Measurements from ENCODE around the gene HSPG2. TPM values are rescaled to one million over a fixed set of nuclear protein-coding genes. Genes with fewer than 3 reads are reported as not detected.

HSPG2 gene
- total and polyA plus RNA-seq, 12 donors, result 38.7 to 558 (median 273) TPM

- peak; percentile 82 to 96 (median 93) for DNase-seq
- Histone ChIP-seq H3K27ac (peak overlapping the region in 2 of 5 donors; percentile 52 to 79), H3K4me3 (no peak overlapping the region), H3K9me3 (replicated peaks in 1 of 3) (no peaks in the 10 kb centered on the region), H3K36me3 (replicated peaks in 1 of 2) (peaks cover 0 to 62% of the 10 kb centered on the region in 2 donors), H3K27me3 (no peaks in the 10 kb centered on the region), H3K4me1 (replicated peaks in 1 of 2) (peaks cover 0 to 9% of the 10 kb centered on the region in 2 donors)
- WGBS, 4 donors, result 61 to 64% (median 64%) methylated on average over 13 of the region's 13 CpGs
- intact Hi-C loops (cut with DNase I), result loop anchor here in 1 of 2 donors (10.0 kb wide), 1 partner anchor 95 kb away; no protein-coding TSS in a partner anchor
- TF ChIP-seq POLR2A (IDR thresholded peaks at IDR 0.05) (no peak), CTCF (IDR thresholded peaks at IDR 0.05) (no peak)
Measured at GRCh38 chr1:21869620-21870121, 67.4 kb downstream of the HSPG2 start.

- 79 to 87% (median 84%) methylated on average over 11 to 12 of the region's 12 CpGs for WGBS, 4 donors
- Histone ChIP-seq H3K27me3 (no peaks in the 10 kb centered on the region), H3K27ac (no peak overlapping the region), H3K4me1 (replicated peaks in 1 of 2) (peaks cover 0 to 9% of the 10 kb centered on the region in 2 donors), H3K4me3 (no peak overlapping the region), H3K36me3 (replicated peaks in 1 of 2) (peaks cover 0 to 62% of the 10 kb centered on the region in 2 donors), H3K9me3 (replicated peaks in 1 of 3) (no peaks in the 10 kb centered on the region)
- intact Hi-C loops (cut with DNase I), result loop anchor here in 1 of 2 donors (10.0 kb wide), 1 partner anchor 96 kb away; no protein-coding TSS in a partner anchor
- no peak for TF ChIP-seq POLR2A (IDR thresholded peaks at IDR 0.05)
- no peak for TF ChIP-seq CTCF (IDR thresholded peaks at IDR 0.05)
- DNase-seq, result no peak
Measured at GRCh38 chr1:21868941-21869454, 68.1 kb downstream of the HSPG2 start.

- Histone ChIP-seq H3K27ac (no peak overlapping the region), H3K4me1 (replicated peaks in 1 of 2) (peaks cover 0 to 9% of the 10 kb centered on the region in 2 donors), H3K4me3 (no peak overlapping the region), H3K36me3 (replicated peaks in 1 of 2) (peaks cover 0 to 62% of the 10 kb centered on the region in 2 donors), H3K27me3 (no peaks in the 10 kb centered on the region), H3K9me3 (replicated peaks in 1 of 3) (no peaks in the 10 kb centered on the region)
- TF ChIP-seq POLR2A (IDR thresholded peaks at IDR 0.05), result no peak
- TF ChIP-seq CTCF (IDR thresholded peaks at IDR 0.05), result no peak
- DNase-seq, result no peak
- intact Hi-C loops (cut with DNase I), result loop anchor here in 1 of 2 donors (10.0 kb wide), 1 partner anchor 96 kb away; no protein-coding TSS in a partner anchor
- 71 to 82% (median 78%) methylated on average over 4 to 7 of the region's 7 CpGs for WGBS, 4 donors
Measured at GRCh38 chr1:21868482-21868881, 68.6 kb downstream of the HSPG2 start.

- no peaks in the 10 kb centered on the region for H3K27me3 ChIP-seq
- H3K4me1 ChIP-seq (replicated peaks in 1 of 2), result peaks cover 0 to 9% of the 10 kb centered on the region in 2 donors
- H3K4me3 ChIP-seq, result no peak overlapping the region
- intact Hi-C loops (cut with DNase I), result loop anchor here in 1 of 2 donors (10.0 kb wide), 1 partner anchor 97 kb away; no protein-coding TSS in a partner anchor
- H3K27ac ChIP-seq, result no peak overlapping the region
- WGBS, 4 donors, result 89 to 92% (median 91%) methylated on average over 5 of the region's 5 CpGs
- no peak for DNase-seq
- no peaks in the 10 kb centered on the region for H3K9me3 ChIP-seq (replicated peaks in 1 of 3)
- TF ChIP-seq POLR2A (IDR thresholded peaks at IDR 0.05) (no peak), CTCF (IDR thresholded peaks at IDR 0.05) (no peak)
- peaks cover 0 to 57% of the 10 kb centered on the region in 2 donors for H3K36me3 ChIP-seq (replicated peaks in 1 of 2)
Measured at GRCh38 chr1:21867451-21867996, 69.6 kb downstream of the HSPG2 start.
